ENCODE results near the gene KRTAP9-7. TPM values are rescaled to one million over a fixed set of nuclear protein-coding genes. Genes with fewer than 3 reads are reported as not detected.

Gene KRTAP9-7
- total and polyA plus RNA-seq, 2 of the 4 experiments (the other 2 are of a cell fraction): not detected

- no peak overlapping the region for H3K18ac ChIP-seq (ENCODE audit: low read depth, low read length)
- H3K14ac ChIP-seq (replicated peaks; ENCODE audit: low read depth, low read length): no peak overlapping the region
- no peak overlapping the region; the same call in 1 of the 2 replicates for H3K4ac ChIP-seq (ENCODE audit: low read depth, low read length)
- peaks cover 4% of the 10 kb centered on the region; the same call in 1 of the 2 replicates for H3K9me3 ChIP-seq (ENCODE audit: control insufficient read depth, insufficient read depth, low read length)
- no peak overlapping the region for H3K23ac ChIP-seq (ENCODE audit: low read depth, low read length)
- H3K56ac ChIP-seq (ENCODE audit: extremely low read depth, insufficient read depth, low read length): no peak overlapping the region
- ATAC-seq (ENCODE audit: low read depth) (no peak), DNase-seq (no peak)
- peaks cover 2% of the 10 kb centered on the region for H3K4me1 ChIP-seq (ENCODE audit: control insufficient read depth, insufficient read depth, low read length)
- POLR2A ChIA-PET (ENCODE audit: unreplicated experiment): no interaction called here
- H3K9me1 ChIP-seq (ENCODE audit: insufficient read depth, low read length): peaks cover 3% of the 10 kb centered on the region; the same call in 1 of the 2 replicates
- peak overlapping the region; percentile 34; the same call in 1 of the 2 replicates for H4K91ac ChIP-seq (ENCODE audit: insufficient read depth, low read depth, low read length)
- no peak overlapping the region for H2AFZ ChIP-seq (replicated peaks; ENCODE audit: low read length, poor library complexity)
- WGBS, 2 experiments (ENCODE audit: extremely low coverage in 2 of 2, insufficient read length in 1 of 2): 70% methylated on average over 4 of the region's 10 CpGs; no CpG with 5 or more reads in 1 of the 2 experiments
- no peak overlapping the region for H3K4me3 ChIP-seq (ENCODE audit: insufficient read depth, low read depth, low read length)
- no peak overlapping the region for H3K9ac ChIP-seq (ENCODE audit: low read depth, low read length)
- no peaks in the 10 kb centered on the region for H3K79me1 ChIP-seq (ENCODE audit: low read depth in 1 of 2, low read length in 2 of 2)
- no peak overlapping the region for H3K27ac ChIP-seq (ENCODE audit: insufficient read depth, low read length)
- BruUV-seq (replicated peaks): no TSS peak
- TF ChIP-seq CHD1 (IDR thresholded peaks at IDR 0.05; ENCODE audit: low read depth, low read length) (no peak), MXI1 (IDR thresholded peaks at IDR 0.05; ENCODE audit: borderline replicate concordance, low read depth, low read length) (no peak), RAD21 (IDR thresholded peaks at IDR 0.05; ENCODE audit: low read length) (no peak), POLR2A (IDR thresholded peaks at IDR 0.05; ENCODE audit: low read depth, low read length) (no peak), RFX5 (IDR thresholded peaks at IDR 0.05; ENCODE audit: low read depth, low read length) (no peak), CTCF (conservative IDR thresholded peaks at IDR 0.05; ENCODE audit: low read depth, low read length) (no peak), USF2 (IDR thresholded peaks at IDR 0.05; ENCODE audit: low read depth, low read length) (no peak), RCOR1 (IDR thresholded peaks at IDR 0.05; ENCODE audit: insufficient replicate concordance, low read length) (no peak), BHLHE40 (IDR thresholded peaks at IDR 0.05; ENCODE audit: low read depth, low read length) (no peak), SMC3 (IDR thresholded peaks at IDR 0.05; ENCODE audit: low read depth, low read length) (no peak), FOS (IDR thresholded peaks at IDR 0.05; ENCODE audit: low read depth, low read length) (no peak), CEBPB (IDR thresholded peaks at IDR 0.05; ENCODE audit: low read depth, low read length) (no peak), MAFK (IDR thresholded peaks at IDR 0.05; ENCODE audit: low read depth, low read length) (no peak), MAZ (IDR thresholded peaks at IDR 0.05; ENCODE audit: borderline replicate concordance, low read depth, low read length) (no peak), NFE2L2 (IDR thresholded peaks at IDR 0.05; ENCODE audit: low read depth, low read length) (no peak)
- TF ChIP-seq, protein P1, sequence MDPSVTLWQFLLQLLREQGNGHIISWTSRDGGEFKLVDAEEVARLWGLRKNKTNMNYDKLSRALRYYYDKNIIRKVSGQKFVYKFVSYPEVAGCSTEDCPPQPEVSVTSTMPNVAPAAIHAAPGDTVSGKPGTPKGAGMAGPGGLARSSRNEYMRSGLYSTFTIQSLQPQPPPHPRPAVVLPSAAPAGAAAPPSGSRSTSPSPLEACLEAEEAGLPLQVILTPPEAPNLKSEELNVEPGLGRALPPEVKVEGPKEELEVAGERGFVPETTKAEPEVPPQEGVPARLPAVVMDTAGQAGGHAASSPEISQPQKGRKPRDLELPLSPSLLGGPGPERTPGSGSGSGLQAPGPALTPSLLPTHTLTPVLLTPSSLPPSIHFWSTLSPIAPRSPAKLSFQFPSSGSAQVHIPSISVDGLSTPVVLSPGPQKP (IDR thresholded peaks at IDR 0.05; ENCODE audit: borderline replicate concordance, low read depth, low read length): no peak
- peak overlapping the region; percentile 11; the same call in 1 of the 2 replicates for H2BK120ac ChIP-seq (ENCODE audit: low read depth, low read length)
- no peak overlapping the region for H2BK5ac ChIP-seq (ENCODE audit: low read depth, low read length, poor library complexity, severe bottlenecking)
- intact Hi-C loops (cut with micrococcal nuclease): no loop called here
- H2BK15ac ChIP-seq (ENCODE audit: low read depth, low read length): 0 out of 3 replicates have a peak overlapping the region, but pooled peaks have one; percentile 44
- H2AK9ac ChIP-seq (replicated peaks; ENCODE audit: low read depth, low read length, poor library complexity): peak overlapping the region; percentile 55
- H3K36me3 ChIP-seq (ENCODE audit: control insufficient read depth, insufficient read depth, low read length): no peaks in the 10 kb centered on the region
- in situ Hi-C loops (cut with MboI; ENCODE audit: low sequenced_read_pairs): no loop called here
- no peaks in the 10 kb centered on the region for H4K20me1 ChIP-seq (ENCODE audit: insufficient read depth, low read length)
- dilution Hi-C loops (cut with HindIII; ENCODE audit: low sequenced_read_pairs, unreplicated experiment): no loop called here
- CTCF ChIA-PET: no interaction called here
- no peak overlapping the region for H4K5ac ChIP-seq (ENCODE audit: low read depth, low read length)
- peak overlapping the region; percentile 31 for H2AK5ac ChIP-seq (ENCODE audit: low read depth, low read length)
- H3K4me2 ChIP-seq (ENCODE audit: low read depth, low read length): no peak overlapping the region
- no peak overlapping the region for H4K8ac ChIP-seq (ENCODE audit: low read depth in 2 of 2, low read length in 2 of 2)
- H2BK20ac ChIP-seq (ENCODE audit: low read depth, low read length): no peak overlapping the region
- no peaks in the 10 kb centered on the region for H3K27me3 ChIP-seq (ENCODE audit: control insufficient read depth, insufficient read depth, low read length)
Measured at GRCh38 chr17:41325126-41325525, 49.6 kb downstream of the KRTAP9-7 start.
